ENCODE results near the gene TOP1.

TOP1 gene

DNA sequence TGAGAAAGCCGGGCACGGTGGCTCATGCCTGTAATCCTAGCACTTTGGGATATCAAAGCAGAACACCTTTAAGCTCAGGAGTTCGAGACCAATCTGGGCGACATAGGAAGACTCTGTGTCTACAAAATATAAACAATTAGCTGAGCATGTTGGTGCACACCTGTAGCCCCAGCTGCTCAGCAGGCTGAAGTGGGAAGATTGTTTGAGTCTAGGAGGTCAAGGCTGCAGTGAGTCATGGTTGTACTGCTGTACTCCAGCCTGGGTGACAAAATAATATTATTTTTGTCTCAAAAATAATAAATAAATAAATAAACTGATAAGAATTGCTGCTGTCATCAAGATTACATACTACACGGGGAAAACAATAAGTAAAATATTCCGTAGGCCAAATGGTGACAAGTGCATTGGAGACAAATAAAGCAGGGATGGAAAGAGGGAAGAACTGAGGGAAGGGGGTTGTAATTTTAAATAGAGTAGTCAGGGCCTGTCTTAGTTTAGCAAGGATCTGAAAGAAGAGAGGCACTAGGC, 14.0 kb upstream of the TOP1 start:
- Mint-ChIP-seq H3K27ac (no peak overlapping the region), H3K4me3 (no peak overlapping the region)

DNA sequence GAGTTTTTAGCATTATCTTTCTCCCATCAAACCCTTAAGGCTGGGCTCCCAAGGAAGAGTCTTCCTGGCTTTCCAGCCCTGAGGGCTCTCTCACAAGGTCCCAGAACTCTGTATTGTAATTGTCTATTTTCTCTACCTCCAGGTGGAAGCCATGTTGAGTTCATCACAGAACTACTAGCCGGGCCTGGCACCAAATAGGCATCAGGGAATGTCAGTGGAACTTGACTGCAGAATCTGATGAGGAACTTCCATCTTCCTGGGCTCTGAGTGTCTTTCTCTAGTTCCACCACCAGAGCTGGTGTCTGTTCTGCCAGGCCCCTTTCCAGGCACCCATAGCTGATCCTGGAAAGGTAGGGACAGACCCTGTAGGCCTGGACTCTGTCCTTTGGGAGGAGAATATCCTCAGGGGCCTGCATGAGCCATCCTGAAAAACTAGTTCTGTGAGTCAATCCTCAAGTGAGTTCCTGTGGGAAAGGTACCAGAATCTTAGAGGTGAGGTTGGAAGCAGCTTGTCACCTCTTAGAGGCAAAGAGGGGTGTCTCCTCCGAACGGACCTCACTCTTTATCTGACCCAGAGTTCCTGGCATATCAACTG, 11.1 kb upstream of the TOP1 start:
- ATAC-seq = no peak
- H3K27me3 Mint-ChIP-seq = no peaks in the 10 kb centered on the region
- H3K27ac Mint-ChIP-seq = no peak overlapping the region
- no peaks in the 10 kb centered on the region for H3K9me3 Mint-ChIP-seq
- no peak for DNase-seq
- no peak overlapping the region for H3K4me3 Mint-ChIP-seq
- peaks cover 6% of the 10 kb centered on the region for H3K4me1 Mint-ChIP-seq
- H3K36me3 Mint-ChIP-seq (ENCODE audit: low read depth) = no peaks in the 10 kb centered on the region

More for the DNA sequence above, 14.0 kb upstream of the TOP1 start:
- H3K9me3 Mint-ChIP-seq = no peaks in the 10 kb centered on the region
- no peaks in the 10 kb centered on the region for H3K36me3 Mint-ChIP-seq (ENCODE audit: low read depth)
- ATAC-seq (no peak), DNase-seq (no peak)
- peaks cover 25% of the 10 kb centered on the region for H3K4me1 Mint-ChIP-seq
- no peaks in the 10 kb centered on the region for H3K27me3 Mint-ChIP-seq

DNA sequence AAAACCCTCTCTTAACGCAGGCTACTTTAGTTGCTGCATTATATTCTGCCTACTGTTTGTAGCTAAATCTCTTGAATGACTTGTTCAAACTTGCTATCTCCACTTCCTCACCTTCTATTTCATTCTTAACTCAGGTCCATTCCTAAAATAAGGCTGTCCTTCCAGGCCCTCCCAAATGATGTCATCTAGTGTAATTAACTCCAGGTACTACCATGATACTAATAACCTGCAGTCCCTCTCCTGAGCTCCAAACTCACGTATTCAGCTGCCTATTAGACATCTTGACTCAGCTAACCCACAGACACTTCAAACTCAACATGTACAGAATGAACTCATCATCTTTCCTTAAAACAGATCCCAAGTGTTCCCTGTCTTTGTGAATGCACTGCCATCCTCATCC, 10.5 kb upstream of the TOP1 start:
- Mint-ChIP-seq H3K36me3 (ENCODE audit: low read depth) (no peaks in the 10 kb centered on the region), H3K4me1 (no peaks in the 10 kb centered on the region), H3K9me3 (no peaks in the 10 kb centered on the region), H3K27me3 (no peaks in the 10 kb centered on the region), H3K27ac (no peak overlapping the region), H3K4me3 (no peak overlapping the region)
- ATAC-seq (no peak), DNase-seq (no peak)

DNA sequence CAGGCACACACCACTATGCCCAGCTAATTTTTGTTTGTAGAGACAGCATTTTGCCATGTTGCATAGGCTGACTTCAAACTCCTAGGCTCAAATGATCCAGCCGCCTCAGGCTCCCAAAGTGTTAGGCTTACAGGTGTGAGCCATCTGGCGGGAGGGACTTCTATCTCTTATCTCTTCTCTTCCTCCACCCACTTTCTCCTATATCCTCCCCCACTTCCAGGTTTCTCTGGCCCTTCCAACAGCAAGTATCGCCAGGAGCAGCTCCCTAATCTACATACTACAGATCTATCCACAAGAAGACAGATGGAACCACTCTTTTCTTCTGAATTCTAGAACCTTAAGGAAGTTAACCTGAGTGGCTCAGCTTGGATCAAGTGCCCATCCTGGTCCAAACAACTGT, 5.1 kb upstream of the TOP1 start:
- Mint-ChIP-seq H3K4me1 (peaks cover 16% of the 10 kb centered on the region), H3K27me3 (no peaks in the 10 kb centered on the region), H3K4me3 (no peak overlapping the region), H3K36me3 (ENCODE audit: low read depth) (peaks cover 2% of the 10 kb centered on the region), H3K27ac (no peak overlapping the region), H3K9me3 (no peaks in the 10 kb centered on the region)
- DNase-seq (no peak), ATAC-seq (no peak)

DNA sequence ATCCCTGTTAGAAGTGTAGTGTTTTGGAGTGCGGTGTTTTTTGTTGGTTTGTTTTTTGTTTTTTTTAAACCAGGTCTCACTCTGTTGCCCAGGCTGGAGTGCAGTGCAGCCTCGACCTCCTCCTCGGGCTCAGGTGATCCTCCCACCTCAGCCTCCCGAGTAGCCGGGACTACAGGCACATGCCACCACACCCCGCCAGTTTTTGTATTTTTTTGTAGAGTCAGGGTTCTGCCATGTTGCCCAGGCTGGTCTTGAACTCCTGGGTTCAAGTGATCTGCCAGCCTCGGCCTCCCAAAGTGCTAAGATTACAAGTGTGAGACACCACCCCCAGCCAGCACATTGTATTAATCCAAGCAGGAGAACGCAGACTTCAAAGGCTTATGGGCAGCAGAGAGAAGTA, 1.3 kb upstream of the TOP1 start:
- no peaks in the 10 kb centered on the region for H3K27me3 Mint-ChIP-seq
- H3K27ac Mint-ChIP-seq = peak overlapping the region; percentile 84
- ATAC-seq (no peak), DNase-seq (no peak)
- peaks cover 40% of the 10 kb centered on the region for H3K4me1 Mint-ChIP-seq
- H3K36me3 Mint-ChIP-seq (ENCODE audit: low read depth) = peaks cover 32% of the 10 kb centered on the region
- H3K4me3 Mint-ChIP-seq = peak overlapping the region; percentile 92
- no peaks in the 10 kb centered on the region for H3K9me3 Mint-ChIP-seq

DNA sequence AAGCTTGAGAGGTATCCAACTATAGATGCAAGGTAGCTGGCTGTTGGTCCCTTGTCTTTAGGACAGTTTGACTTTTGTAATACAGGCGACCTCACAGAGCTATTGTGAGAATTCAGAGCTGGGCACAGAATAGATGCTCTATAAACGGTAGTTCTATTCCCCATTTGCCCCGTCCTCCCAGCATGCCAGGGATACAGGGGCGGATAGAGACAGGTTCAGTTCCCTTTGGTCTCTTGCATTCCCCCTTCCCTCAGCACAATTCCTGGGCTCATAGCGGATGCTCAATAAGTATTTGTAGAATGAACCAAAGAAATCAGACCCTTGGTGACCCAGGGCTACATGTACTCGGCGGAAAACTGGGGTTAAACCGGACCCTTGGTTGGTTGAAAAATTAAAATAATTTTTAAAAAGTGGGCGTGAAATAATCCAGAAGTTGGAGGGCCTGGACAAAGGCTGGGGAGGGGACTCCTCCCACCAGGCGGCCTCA, 707 bp upstream of the TOP1 start:
- Mint-ChIP-seq H3K27me3 (no peaks in the 10 kb centered on the region), H3K36me3 (ENCODE audit: low read depth) (peaks cover 38% of the 10 kb centered on the region), H3K4me3 (peak overlapping the region; percentile 92), H3K4me1 (peaks cover 46% of the 10 kb centered on the region), H3K9me3 (no peaks in the 10 kb centered on the region), H3K27ac (peak overlapping the region; percentile 84)
- no peak for ATAC-seq
- DNase-seq = no peak

DNA sequence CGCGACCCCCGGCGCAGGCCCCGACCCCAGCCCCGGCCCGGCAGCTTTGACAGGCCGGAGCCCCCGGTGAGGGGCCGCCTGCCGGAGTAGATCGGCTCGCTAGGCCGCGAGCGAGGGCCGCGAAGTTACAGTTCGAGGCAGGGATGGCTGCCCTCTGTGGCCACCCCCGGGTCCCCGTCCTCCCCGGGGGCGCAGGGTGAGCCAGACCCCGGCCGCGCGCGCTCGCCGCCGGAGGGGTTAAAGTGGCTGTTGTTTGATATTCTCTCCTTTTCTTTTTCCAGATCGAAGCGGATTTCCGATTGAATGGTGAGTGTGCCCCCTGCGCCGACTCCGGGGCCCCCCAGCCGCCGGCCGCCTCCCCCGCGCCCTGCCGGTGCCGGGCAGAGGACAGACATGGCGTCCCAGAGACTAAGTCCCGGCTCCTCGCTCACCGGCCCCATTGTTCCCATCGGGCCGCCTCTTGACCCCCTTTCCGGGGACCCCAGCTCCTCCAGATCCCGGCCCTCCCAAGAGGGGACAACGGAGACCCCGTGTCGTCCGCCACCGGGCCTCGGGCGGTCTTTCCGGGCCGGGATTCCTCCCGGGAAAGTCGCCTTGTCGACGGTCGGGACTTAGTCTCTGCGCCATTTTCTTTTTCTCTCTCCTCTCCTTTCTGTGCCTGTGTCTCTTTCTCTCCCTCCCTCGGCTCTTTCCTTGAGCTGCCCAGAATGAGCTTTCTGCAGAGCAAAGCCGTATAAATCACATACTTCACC, 704 bp downstream of the TOP1 start:
- peak; percentile 2 for ATAC-seq
- peaks cover 45% of the 10 kb centered on the region for H3K36me3 Mint-ChIP-seq (ENCODE audit: low read depth)

DNA sequence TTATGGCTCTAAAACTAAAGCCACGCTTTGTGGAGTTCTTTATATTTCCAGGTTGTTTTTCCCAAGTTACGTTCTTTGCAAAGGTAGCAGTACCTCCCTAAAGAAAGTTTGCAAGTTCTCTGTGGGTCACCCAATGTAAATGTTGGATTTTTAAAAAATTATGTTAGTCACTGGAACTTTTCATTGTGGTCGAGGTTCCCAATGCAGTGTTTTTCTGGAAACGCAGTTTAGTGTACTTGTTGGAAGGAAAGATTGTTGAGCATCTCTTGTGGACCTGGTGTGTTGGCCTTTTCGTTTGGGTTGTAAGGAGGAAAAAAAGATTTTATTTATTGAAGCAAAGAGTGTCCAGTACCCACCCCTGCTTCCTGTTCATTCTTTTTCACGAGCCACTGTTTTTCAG, 1.4 kb downstream of the TOP1 start:
- Mint-ChIP-seq H3K4me3 (peak overlapping the region; percentile 92), H3K9me3 (no peaks in the 10 kb centered on the region), H3K4me1 (peaks cover 67% of the 10 kb centered on the region), H3K36me3 (ENCODE audit: low read depth) (peaks cover 52% of the 10 kb centered on the region), H3K27me3 (no peaks in the 10 kb centered on the region), H3K27ac (peak overlapping the region; percentile 89)
- DNase-seq (no peak), ATAC-seq (no peak)

More for the DNA sequence above, 704 bp downstream of the TOP1 start:
- Mint-ChIP-seq H3K27me3 (no peaks in the 10 kb centered on the region), H3K9me3 (no peaks in the 10 kb centered on the region), H3K27ac (peak overlapping the region; percentile 89), H3K4me3 (peak overlapping the region; percentile 92), H3K4me1 (peaks cover 59% of the 10 kb centered on the region)
- peak; percentile 54 for DNase-seq

DNA sequence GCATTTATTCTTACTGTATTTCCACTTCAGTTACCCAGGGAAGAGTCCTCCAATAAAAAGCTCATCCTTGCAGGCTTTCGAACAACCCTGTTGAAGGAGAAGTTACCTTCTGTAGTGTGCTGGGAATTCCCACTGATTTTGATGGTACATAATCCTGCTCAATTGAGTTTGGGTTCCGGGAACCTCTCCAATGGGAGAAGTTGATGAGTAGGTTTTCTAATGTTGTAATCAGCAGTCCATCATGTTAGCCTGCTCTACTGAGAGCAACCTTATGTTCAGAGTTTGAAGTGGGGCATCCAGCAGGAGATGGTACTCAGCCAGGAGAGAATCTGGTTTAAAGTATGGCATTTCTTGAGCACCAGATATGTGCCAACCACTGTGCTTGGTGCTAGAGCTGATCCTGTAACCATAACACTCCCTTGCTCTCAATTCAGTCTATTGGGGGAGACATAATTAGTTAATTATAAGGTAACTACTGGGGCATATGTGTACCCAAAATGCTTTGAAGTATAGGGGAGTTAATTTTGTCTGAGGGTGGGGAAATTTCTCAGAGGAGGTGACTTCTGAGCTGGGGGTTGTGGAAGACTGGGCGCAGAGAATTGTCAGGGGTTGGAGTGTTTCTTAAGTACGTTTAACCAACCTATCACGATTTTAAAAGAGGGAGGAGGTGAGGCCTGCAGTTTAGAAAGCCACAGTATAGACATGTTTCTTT, 2.1 kb downstream of the TOP1 start:
- Mint-ChIP-seq H3K36me3 (ENCODE audit: low read depth) (peaks cover 58% of the 10 kb centered on the region), H3K27me3 (no peaks in the 10 kb centered on the region), H3K9me3 (no peaks in the 10 kb centered on the region), H3K27ac (peak overlapping the region; percentile 89), H3K4me3 (peak overlapping the region; percentile 92), H3K4me1 (peaks cover 71% of the 10 kb centered on the region)
- ATAC-seq = no peak
- DNase-seq = no peak

DNA sequence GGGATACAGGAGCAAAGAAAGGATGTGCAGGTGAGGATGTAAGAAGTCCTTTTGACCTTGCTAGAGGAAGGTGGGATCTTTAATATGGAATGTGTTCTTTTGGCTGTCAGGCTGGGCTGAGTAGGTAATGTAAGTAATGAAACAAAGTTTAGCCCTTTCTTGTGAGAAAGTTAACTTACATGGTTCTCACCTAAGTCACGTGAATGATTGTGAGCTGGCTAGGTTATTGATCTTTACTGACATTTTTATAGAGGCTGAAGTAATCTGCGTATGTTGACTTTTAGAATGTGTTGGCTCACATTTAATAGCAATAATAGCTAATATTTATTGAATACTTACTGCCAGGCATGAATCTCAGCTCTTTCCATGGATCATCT, 2.6 kb downstream of the TOP1 start:
- Mint-ChIP-seq H3K36me3 (ENCODE audit: low read depth) (peaks cover 62% of the 10 kb centered on the region), H3K9me3 (no peaks in the 10 kb centered on the region), H3K27me3 (no peaks in the 10 kb centered on the region), H3K27ac (peak overlapping the region; percentile 21), H3K4me3 (peak overlapping the region; percentile 92), H3K4me1 (peaks cover 76% of the 10 kb centered on the region)
- ATAC-seq = no peak
- DNase-seq = no peak

DNA sequence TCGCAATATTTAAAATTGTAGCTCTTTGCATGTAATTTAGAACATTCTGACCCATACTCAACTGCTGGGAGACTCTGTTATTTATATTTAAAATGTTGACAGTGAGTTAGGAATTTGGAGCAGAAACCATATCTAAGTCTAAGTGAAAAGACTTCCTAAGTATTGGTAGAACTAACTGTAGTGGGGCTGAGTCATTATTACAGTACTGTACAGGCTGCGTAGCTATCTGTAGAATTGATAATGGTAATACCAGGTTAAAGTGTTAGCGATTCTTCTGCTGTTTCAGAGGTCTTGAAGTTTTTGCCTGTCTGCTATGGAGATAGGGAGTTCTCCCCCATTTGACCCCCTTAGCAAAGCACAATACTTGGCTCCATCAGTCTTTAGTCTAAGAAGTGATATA, 3.6 kb downstream of the TOP1 start:
- H3K36me3 Mint-ChIP-seq (ENCODE audit: low read depth) = peaks cover 64% of the 10 kb centered on the region

DNA sequence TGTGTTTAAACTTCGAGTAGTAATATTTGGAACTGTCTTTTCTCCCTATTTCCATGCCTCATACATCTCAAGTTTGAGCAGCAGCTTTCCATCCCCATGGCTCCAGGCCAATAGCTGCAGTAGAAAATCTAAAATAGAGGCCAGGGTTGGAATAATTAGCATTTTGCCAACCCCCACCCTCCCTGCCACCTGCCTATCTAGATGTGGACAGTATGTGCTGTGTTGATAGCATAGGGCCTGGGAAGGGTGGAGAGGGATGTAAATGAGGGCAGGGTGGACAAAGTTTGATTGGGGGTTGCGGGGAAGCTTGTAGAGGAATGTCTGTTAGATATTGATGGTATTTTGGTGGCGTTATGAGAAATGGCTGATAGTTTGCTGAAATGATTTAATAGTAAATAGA, 5.6 kb downstream of the TOP1 start:
- H3K27me3 Mint-ChIP-seq = no peaks in the 10 kb centered on the region
- DNase-seq (no peak), ATAC-seq (no peak)
- peaks cover 84% of the 10 kb centered on the region for H3K4me1 Mint-ChIP-seq
- H3K36me3 Mint-ChIP-seq (ENCODE audit: low read depth) = peaks cover 70% of the 10 kb centered on the region
- H3K4me3 Mint-ChIP-seq = no peak overlapping the region
- H3K9me3 Mint-ChIP-seq = no peaks in the 10 kb centered on the region
- no peak overlapping the region for H3K27ac Mint-ChIP-seq

More for the DNA sequence above, 3.6 kb downstream of the TOP1 start:
- Mint-ChIP-seq H3K9me3 (no peaks in the 10 kb centered on the region), H3K4me1 (peaks cover 76% of the 10 kb centered on the region), H3K4me3 (peak overlapping the region; percentile 92), H3K27ac (no peak overlapping the region), H3K27me3 (no peaks in the 10 kb centered on the region)
- ATAC-seq (no peak), DNase-seq (no peak)

DNA sequence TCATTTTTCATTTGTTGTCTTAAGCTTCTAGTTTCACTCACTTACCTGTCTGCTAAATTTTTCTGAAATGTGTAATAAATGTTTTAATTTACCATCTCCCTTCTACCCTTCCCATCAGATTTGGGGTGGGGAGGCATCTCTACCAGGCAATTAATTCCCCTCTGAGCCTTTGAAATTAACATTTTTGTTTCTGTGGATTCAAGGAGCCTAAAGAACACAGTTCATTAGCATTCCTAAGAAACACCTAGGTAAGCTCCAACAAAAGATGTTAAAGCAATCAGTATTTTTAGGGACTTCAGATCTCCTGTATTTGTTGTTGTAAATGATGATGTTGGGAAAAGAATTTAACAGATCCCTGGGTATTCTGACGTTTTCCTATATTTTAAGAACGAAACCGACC, 6.6 kb downstream of the TOP1 start:
- ATAC-seq (no peak), DNase-seq (no peak)
- Mint-ChIP-seq H3K4me3 (no peak overlapping the region), H3K9me3 (no peaks in the 10 kb centered on the region), H3K36me3 (ENCODE audit: low read depth) (peaks cover 64% of the 10 kb centered on the region), H3K27me3 (no peaks in the 10 kb centered on the region), H3K4me1 (peaks cover 91% of the 10 kb centered on the region), H3K27ac (no peak overlapping the region)

DNA sequence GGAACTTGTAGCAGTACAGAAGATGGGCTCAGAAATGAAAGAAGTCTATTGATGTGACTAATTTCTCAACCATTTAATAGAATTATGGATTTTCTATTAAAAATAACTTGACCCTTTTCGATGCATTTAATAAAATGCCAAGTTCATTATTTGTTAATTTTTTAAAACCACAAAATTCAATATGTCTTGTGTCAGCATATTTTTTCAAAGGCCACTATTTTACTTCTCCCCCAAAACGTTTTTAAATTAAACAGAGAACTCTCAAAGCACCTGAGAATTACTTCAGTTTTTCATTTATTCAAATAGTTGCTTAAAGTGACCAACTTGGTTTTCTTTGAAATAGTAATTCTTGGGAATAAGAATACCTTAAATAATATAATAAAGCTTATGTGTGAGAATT, 8.6 kb downstream of the TOP1 start:
- no peak overlapping the region for H3K27ac Mint-ChIP-seq
- H3K4me3 Mint-ChIP-seq = no peak overlapping the region
- no peaks in the 10 kb centered on the region for H3K27me3 Mint-ChIP-seq
- DNase-seq (no peak), ATAC-seq (no peak)
- peaks cover 52% of the 10 kb centered on the region for H3K36me3 Mint-ChIP-seq (ENCODE audit: low read depth)
- H3K4me1 Mint-ChIP-seq = peaks cover 90% of the 10 kb centered on the region
- no peaks in the 10 kb centered on the region for H3K9me3 Mint-ChIP-seq

All from activated naive CD8-positive, alpha-beta T cell treated with anti-CD3 and anti-CD28 coated beads, Interleukin-2, amount 50 U/mL, for 24 hours (primary cell).